GM19452 (cell line): ENCODE measurements around the gene ZNF892.
"Not testable (repeated sequence)": the region's sequence is repeated elsewhere in the genome, so short reads cannot be mapped to it uniquely, and the experiment has no call there.

Source experiments
- ATAC-seq: cut with Tn5 transposase; IDR thresholded peaks from one replicate; pipeline ENCODE4 v1.9.1; 2021; ENCODE audit not compliant: unreplicated experiment

Gene ZNF892

DNA sequence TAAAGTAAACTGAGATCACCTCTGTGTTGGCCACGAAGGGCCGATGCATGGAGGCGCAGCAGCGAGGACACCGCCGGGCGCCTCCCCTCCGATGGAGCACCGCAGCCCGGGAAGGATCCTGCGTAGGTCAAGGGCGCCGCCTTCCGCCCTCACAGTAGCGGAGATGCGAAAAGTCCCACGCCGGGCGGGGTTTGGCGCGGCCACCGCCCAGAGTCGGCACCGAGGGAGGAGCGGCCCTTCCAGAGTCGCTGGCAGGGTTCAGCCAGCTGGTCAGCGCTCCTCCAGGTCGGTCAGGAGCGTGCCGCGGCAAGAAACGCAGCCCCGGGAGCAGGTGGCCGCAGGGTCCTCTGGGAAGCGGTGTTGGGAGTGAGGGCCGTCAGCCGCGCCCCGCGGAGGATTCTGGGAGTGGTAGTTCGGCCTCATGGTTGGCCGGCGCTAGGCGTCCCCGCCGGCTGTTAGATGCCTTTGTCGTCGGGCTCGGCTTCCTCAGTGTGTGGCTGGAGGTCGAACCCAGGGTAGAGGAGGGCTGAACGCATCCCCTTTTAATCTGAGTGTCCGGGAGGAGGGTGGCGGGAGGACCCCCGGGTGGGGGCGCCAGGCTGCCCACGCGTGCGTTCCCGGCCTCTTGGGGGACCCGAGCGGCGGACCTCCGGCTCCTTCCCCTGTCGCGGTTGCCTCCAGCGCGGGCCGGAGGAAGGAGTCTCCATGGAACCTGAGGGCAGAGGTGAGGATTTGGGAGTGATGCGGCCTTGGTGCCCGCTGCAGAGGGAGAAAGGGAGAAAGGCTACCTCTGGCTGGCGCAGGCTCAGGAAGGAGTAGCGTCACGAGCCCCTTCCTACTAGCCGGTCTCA, at the start of gene ZNF892:
Gene ZNF892 (plus strand): TSS at position 411 of the 851 bp plus-strand sequence. CDS start 295 bp downstream, at position 706.
- peak; percentile 99 for ATAC-seq

DNA sequence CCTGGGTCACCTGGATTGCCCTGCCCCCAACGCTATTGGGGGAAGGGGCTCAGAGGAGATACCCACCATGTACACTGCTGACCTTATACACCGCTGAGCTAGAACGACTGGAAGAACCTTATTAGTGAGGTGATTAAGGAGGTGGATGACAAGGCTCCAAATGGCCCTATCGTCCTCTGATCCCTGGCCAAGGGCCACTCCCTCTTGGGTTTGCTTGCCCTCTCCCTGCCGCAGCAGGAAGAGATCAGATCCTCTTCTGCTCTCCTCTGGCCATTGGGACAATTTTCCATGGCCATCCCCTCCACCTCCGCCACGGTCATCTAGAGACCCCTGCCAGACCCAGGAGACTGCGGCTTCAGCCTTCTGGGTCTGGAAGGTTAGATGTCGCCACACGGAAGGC, 48.9 kb upstream of the ZNF892 start:
- no peak for ATAC-seq

DNA sequence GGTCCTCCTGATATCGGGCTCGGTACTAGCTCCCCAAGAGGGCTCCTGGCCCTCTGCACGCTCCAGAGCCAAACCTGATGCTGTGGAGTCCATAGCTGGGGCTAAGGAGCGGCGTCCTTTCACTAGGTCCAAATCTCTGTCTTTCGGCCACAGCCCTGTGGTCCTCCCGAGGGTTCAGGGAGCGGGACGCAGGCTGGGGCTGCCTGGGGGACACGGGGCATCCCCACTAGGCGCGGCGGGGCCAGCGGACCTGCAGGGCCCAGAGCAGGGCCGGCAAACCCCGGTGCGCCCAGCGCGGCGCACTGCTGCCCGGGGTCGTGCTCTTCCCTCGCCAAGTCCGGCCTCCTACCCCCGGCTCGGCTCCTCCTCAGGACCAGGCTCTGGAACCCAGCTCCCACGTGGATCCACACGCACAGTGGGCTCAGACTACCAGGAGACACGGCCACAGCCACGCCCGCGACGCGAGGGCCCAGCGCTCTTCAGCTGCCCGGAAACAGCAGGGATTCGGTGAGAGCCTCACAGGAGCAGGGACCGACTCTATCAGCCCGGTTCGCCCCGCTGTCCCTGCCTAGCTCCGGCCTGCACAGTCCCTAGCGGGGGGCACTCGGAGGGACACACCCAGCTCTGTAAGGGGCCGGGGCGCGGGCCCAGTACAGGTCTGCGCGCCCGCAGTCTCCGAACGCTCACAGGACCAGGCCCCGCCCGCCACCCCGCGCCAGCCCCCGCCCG, 48.3 kb upstream of the ZNF892 start:
- peak; percentile 33 for ATAC-seq

DNA sequence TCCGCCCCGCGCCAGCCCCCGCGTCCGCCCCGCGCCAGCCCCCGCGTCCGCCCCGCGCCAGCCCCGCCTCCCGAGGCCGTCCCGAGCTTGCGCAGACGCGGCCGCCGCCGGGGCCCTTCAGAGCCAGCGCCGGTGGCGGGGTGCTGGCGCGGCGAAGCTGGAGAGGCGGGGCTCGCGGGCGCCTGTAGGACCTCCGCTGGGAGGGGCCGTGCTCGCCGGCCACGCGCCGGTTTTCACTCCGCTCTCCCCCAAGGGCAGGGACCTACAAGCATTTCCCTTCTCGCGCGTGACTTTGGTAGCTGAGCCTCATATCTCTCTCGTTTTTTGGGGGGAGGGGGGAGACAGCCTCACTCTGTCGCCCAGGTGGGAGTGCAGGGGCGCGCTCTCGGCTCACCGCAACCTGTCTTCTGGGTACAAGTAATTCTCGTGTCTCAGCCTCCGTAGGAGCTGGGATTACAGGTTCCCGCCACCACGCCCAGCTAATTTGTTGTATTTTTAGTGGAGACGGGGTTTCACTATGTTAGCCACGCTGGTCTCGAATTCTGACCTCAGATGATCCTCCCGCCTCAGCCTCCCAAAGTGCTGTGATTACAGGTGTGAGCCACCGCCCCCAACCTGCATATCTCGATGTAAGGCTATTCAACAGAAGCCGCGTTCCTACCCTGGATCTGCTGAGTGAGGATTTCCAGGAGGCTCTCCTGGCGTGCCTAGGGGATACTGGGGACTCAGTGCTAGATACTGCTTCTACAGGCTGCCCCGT, 47.5 kb upstream of the ZNF892 start, which contains the start of gene ZNF514:
Gene ZNF514 (minus strand): TSS at position 159 of the 760 bp plus-strand sequence. CDS start 6,595 bp downstream, outside the sequence.
- peak; percentile 91 for ATAC-seq

DNA sequence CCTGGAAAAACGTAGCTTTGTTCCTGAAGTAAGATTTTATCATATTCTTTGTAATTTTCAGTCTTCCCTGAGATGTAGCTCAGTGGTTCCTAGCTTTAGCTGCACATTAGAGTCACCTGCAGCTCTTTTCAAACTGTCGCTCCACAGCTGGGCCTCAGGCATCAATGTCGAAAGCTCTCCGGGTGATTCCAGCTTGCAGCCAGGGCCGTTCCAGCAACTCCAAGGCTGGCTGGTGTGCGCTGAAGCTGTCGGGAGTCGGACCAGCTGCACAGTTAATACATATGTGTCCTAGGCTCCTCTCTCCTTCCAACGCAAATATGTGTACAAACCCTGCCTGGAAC, 42.3 kb upstream of the ZNF892 start:
- ATAC-seq: no peak

DNA sequence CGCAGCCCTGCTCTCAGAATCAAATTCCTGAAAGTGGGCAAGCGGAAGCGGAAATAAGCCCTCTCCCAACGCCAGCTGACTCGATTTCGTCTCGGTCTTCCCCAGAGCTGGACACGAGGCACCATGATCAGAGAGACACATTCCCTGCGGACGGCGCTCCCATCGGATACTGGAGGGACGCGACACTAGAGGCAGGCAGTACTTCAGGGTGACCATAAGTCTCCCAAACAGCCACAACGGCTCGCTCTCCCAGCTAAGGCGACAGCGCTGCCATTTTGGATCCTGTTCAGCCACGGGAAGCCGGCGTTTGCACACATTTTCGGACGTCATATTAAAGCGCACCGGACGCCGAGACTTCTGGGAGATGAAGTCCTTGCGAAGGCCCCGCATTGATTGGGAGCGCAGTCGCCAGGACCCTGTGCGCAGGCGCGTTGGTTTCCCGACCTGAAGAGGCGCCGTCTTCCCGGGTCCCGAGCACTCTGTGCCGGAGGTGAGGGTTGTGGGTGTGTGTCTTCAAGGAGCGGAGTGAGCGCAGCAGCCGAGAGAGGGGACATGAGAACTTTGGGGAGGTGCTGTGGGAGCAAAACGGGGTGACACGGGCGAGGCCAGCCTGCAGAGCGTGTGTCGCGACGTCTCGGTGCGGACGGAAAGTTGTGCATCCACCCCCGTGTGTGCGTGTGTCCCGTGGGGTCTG, 41.8 kb upstream of the ZNF892 start, which contains the start of gene ZNF2:
Gene ZNF2 (plus strand): TSS at position 439 of the 694 bp plus-strand sequence. CDS start 10,418 bp downstream, outside the sequence.
- ATAC-seq: peak; percentile 89

DNA sequence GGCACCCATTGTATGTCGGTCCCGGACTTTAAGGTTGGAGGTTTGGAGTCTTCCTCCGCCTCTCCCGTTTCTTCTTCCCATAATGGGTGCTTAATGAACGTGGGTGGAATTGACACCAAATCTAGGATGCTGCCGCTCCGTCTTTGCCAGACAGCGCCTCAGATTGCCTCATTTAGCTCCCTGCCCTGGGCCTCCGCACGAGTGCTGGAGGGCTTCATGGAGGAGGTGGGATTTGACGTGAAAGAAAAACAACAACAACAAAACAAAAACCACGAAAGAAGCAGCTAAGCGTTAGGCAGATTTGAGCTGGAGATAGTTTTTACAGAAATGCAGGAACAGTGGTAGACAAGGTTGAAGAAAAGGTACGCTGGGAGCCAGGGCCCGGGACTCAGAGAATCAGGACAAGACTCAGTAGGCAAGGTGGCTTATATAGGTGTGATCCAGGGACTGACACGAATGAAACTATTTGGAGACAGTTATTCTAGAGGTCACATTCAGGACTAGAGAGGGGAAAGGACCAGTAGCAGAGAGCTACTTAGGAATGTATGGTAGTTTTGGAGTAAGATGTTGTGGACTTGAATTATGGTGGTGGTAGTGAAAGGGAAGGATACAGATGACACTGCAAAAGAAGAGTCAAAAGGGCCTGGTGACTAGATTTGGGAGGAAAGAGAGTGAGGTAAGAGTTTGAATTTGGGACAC, 41.1 kb upstream of the ZNF892 start:
- peak; percentile 12 for ATAC-seq

DNA sequence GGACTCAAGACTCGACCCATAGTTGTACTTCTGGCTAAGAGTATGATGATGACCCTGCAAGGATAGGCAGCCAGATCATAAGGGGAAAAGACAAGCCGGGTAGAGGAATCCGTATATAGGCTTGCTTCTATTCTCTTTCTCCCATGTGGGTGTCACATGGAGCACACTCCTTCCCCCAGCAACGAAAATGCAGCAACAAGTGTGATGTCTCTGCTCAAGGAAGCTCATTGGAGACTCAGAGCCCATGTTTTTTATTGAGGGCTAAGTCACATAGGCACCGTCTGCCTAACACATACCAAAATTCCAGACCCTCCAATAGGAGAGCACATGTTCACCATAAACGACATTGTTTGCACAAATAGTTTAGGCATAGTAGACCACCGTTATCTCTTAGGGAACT, 35.4 kb upstream of the ZNF892 start:
- ATAC-seq: no peak

DNA sequence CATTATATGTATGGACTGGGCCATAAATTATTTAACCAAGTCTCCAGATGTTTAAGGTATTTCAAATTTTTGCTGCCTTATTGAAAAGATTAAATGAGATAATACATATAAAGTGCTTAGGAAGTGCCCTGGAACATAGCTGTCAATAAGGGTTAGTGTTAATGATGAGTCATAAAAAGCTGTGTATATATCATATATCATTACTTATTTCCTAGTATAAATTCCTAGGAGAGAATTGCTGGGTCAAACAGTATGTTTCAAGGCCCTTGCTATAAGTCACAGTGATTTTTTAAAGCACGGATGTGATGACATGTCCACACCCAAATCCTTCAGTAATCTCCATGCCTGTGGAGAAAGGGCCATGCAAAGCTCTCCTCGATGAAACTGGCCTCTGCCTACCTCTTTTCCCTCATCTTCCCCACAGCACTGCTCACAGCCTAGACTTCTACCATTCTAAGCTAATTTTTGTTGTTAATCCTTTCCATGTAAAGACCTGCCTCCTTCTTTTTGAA, 33.2 kb upstream of the ZNF892 start:
- no peak for ATAC-seq

DNA sequence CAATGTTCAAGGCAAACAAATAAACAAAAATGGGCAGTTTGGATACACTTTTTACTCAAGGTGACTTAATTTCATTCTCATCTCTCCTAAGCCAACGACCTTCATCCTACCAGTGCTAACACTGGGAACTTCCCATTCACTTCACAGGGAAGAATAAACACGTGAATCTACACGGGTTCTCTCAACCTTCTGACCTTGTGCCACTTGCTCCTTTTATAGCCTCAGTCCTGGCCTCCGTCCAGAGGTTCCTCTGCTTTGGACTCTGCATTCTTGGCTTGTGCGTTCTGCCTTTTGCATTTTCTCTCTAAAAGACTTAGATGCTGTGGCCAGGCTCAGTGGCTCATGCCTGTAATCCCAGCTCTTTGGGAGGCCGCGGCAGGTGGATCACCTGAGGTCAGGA, 27.9 kb upstream of the ZNF892 start:
- ATAC-seq: no peak

DNA sequence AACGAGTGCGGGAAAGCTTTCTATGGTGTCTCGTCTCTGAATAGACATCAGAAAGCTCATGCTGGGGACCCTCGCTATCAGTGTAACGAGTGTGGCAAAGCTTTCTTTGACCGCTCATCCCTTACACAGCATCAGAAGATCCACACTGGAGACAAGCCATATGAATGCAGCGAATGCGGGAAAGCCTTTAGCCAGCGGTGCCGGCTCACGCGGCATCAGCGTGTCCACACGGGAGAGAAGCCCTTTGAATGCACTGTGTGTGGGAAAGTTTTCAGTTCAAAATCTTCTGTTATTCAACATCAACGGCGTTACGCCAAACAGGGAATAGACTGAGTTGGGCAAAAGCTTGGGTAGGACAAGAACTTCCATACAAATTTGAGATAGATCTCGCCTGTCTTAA, 25.5 kb upstream of the ZNF892 start:
- ATAC-seq: no peak

DNA sequence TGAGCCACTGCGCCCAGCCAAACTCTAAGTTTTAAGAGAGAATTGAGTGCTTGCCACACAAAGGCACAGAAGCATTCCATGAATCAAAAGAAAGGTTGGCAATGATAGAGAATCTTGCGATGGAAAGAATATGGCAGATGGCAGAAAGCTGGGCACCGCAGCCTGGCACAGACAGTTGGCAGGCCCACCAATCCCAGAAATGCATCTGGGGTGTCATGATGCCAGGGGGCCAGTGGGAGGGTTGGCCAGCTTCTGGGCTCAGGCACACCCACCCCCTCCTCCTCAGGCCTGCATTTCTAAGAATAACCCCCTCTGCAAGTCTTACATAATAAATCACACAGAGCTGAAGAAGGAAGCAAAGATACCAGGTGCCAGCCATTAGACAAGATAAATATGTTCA, 22.1 kb upstream of the ZNF892 start:
- no peak for ATAC-seq

DNA sequence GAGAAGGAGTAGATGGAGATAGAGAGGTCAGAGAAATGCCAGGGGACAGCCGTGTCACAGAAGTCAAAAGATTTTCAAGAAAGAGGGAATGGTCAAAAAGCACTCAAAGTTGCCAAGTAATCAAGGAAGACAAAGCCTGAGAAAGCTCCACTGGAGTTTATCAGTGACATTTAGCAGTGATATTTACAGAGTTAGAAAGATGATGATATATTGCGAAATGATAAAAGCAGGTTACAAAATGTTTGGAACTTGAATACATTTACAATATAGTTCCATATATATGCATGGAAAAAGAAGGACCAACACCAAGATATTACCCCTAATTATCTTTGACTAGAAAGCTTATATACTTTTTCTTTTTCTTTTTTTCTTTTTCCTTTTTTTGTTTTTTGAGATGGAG, 21.3 kb upstream of the ZNF892 start:
- no peak for ATAC-seq

DNA sequence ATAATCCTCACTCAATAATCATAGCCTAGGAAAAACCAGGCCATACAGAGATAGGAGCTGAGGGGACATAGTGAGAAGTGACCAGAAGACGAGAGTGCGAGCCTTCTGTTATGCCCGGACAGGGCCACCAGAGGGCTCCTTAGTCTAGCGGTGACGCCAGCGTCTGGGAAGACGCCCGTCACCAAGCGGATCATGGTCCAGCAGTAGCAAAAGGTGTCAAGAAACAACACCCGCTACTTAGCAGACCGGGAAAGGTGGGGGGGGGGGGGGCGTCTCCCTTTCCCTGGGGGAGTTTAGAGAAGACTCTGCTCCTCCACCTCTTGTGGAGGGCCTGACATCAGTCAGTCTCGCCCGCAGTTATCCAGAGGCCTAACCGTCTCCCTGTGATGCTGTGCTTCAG, 14.4 kb upstream of the ZNF892 start:
- ATAC-seq: not testable (repeated sequence)

DNA sequence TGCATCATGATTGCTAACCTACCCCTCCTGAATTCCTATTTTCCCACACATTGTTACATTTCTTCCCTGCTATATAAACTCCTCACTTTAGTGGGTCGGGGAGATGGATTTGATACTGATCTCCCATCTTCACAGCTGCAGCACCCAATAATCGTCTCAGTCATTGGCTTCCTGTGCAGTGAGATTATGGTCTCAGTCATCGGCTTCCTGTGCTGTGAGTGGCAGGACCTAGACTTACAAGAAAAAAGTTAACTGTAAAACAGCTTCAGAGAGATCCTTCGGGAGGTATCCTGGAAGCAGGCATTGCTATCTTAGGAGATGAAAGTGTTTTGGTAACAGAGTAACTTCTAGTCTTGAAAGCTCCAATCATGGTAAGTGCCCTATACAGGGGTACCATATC, 3.4 kb upstream of the ZNF892 start:
- no peak for ATAC-seq

DNA sequence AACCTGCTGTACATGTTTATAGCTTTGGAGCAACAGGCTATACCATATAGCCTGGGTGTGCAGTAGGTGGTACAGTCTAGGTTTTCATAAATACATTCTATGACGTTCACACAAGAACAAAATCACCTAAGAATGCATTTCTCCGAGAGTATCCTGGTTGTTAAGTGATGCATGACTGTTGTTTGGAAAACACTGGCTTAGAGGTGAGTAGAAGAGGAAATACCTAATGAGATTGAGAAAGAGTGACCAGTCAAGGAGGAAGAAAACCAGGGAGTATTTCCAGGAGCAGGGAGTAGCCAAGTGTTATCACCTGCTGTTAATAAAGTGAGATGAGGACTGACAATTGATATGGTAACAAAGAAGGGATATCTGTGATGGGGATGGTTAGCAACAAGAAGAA, 2.9 kb upstream of the ZNF892 start:
- no peak for ATAC-seq

DNA sequence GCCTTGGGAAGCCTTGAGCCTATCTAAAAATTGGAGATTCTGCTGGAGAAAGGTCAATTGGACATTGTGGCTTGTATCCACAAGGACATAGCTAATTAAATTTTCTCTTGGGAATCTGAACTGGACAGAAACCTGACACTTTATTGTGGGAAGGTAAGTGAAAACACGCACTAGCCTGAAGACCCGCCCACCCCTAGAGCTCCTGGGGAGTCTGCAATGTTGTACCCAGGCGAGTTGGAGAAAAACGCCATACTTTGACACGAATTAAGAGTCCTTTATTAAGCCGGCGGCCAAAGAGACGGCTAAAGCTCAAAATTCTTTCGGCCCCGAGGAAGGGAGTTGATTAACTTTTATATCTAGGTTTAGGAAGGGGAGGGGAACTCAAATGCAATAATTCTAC, 1.2 kb upstream of the ZNF892 start:
- no peak for ATAC-seq

DNA sequence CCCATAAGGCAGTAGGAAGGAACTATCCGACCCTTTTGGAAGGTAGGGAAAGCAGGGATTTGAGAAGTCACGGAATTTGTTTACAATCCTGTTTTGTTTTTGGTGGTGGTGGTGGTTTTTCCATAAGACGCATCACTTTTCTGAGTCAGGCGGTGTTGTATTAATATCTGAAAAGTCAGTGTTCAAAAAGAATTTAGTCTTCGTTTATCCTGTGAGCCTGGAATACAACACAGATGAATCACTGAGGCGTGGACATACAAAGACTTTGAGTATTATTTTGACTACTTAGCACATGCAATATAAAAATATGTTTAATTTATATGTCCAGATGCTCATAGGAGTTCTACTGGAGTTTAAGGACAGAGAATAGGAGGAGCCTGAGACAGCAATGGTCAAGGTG, 785 bp downstream of the ZNF892 start:
- no peak for ATAC-seq

DNA sequence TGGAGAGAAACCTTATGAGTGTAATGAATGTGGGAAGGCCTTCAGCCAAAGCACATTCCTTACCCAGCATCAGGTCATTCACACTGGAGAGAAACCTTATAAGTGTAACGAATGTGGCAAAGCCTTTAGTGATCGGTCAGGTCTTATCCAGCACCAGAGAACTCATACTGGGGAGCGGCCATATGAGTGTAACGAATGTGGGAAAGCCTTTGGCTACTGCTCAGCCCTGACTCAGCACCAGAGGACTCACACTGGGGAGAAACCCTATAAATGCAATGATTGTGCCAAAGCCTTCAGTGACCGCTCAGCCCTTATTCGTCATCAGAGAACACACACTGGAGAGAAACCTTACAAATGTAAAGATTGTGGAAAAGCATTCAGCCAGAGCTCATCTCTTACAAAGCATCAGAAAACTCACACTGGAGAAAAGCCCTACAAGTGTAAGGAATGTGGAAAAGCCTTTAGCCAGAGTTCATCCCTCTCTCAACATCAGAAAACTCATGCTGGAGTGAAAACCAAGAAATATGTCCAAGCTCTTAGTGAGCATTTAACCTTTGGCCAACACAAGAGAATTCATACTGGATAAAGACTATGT, 7.8 kb downstream of the ZNF892 start:
- ATAC-seq: no peak

DNA sequence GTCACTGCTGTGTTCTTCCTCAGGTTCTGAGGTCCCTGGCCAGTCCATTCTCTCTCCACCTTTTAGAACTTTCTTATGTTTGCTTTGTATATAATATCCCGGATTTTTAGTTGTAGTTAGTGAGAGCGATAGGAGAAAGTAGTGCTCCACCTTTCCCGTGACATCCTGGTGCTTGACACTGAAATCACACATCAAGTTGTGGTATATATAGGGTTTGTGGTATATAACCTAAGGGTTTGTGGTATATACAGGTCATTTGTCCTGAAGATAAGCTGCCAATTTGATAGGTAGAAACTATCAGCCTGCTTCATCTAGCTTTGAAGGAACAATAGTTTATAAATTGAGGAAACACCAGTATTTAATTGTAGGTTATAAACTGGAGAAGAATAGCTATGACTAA, 13.1 kb downstream of the ZNF892 start:
- no peak for ATAC-seq
